Activated CD4-positive, alpha-beta T cell treated with anti-CD3 and anti-CD28 coated beads for 24 hours (primary cell): ENCODE data around the gene AMN1.
A peak's percentile ranks its signal among the peaks of the same experiment; 100 is the strongest.
"Not testable (repeated sequence)": the region's sequence is repeated elsewhere in the genome, so short reads cannot be mapped to it uniquely, and the experiment has no call there.

Source experiments
- DNase-seq, 2 donors: peaks; one replicate each; pipeline ENCODE4 v3.0.0-alpha.2; 2020; ENCODE audit warnings: low read depth in 2 of 2

The AMN1 gene

GRCh38 chr12:31733549-31734432, 5.0 kb upstream of the AMN1 start:
- not testable (repeated sequence) for DNase-seq

GRCh38 chr12:31732926-31733548, 4.2 kb upstream of the AMN1 start:
- DNase-seq: peak; percentile 8 to 23

GRCh38 chr12:31731203-31731602, 2.4 kb upstream of the AMN1 start:
- DNase-seq: not testable (repeated sequence)

GRCh38 chr12:31729705-31730104, 884 bp upstream of the AMN1 start:
- no peak for DNase-seq

GRCh38 chr12:31728289-31728916, 418 bp downstream of the AMN1 start:
- DNase-seq: no peak

DNA sequence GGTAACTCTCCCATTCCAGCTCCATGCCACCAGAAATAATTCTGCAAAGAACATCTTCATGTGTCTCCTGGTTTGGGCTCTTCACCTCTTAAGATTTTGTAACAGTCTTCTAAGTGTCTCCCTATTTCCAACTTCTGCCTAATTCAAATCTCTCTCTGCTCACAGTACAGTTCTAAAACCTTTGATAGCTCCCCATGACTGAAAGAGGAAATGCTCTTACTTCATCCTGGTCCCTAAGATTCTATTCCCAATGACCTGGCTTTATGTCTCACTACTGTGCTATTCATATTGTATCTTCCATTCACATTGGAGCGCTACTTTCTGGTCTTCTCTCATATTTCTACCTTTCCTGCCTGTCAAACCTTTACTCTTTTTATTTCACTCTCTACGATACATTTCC, 1.6 kb downstream of the AMN1 start:
- no peak for DNase-seq

GRCh38 chr12:31726575-31726974, 2.2 kb downstream of the AMN1 start:
- DNase-seq: no peak

DNA sequence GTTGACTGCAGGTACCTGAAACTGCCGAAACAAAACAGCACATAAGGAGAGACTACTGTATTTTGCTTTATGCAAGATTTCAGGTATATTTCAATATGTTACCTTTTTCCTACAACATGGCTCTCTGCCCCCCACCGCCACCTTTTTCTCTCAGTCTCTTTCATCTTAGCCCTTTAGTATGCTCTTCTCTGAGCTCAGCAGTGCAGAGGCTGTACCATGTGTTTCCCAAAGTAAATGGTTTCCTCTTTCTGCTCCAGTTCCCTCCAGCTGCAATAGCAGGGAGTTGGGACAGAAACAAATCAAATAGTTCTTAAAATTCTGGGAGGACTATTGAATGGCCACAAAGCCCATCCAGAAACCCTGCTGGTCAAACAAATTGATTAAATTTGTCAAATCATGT, 4.3 kb downstream of the AMN1 start:
- no peak for DNase-seq

DNA sequence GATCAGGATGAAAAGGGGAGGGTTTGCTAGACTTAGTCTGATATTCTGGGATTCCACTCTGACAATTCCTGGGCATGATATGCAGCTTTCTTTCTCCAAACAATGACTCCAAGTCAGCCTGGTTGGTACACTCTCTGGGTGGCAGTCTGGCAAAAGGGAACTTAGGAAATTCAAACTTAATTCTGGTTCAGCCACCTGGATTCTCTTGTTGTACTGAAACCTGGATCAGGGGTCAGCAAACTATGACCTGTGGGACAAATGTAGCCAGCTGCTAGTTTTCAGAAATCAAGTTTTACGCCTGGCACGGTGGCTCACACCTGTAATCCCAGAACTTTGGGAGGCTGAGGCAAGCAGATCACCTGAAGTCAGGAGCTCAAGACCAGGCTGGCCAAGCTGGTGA, 6.2 kb downstream of the AMN1 start:
- no peak for DNase-seq

DNA sequence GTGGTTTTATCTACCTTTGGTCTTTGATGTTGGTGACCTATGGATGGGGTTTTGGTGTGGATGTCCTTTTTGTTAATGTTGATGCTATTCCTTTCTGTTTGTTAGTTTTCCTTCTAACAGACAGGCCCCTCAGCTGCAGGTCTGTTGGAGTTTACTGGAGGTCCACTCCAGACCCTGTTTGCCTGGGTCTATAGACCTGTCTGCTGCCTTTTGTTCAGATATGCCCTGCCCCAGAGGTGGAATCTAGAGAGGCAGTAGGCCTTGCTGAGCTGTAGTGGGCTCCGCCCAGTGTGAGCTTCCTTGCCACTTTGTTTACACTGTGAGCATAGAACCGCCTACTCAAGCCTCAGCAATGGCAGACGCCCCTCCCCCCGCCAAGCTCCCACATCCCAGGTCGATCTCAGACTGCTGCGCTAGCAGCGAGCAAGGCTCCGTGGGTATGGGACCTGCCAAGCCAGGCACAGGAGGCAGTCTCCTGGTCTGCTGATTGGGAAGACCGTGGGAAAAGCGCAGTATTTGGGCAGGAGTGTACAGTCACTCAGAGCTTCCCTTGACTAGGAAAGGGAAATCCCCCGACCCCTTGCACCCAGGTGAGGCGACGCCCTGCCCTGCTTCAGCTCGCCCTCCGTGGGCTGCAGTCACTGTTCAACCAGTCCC, 10.2 kb downstream of the AMN1 start:
- not testable (repeated sequence) for DNase-seq

GRCh38 chr12:31716998-31717397, 11.8 kb downstream of the AMN1 start:
- not testable (repeated sequence) for DNase-seq

- DNase-seq: no peak
Measured at GRCh38 chr12:31715283-31715825, 13.5 kb downstream of the AMN1 start.

DNA sequence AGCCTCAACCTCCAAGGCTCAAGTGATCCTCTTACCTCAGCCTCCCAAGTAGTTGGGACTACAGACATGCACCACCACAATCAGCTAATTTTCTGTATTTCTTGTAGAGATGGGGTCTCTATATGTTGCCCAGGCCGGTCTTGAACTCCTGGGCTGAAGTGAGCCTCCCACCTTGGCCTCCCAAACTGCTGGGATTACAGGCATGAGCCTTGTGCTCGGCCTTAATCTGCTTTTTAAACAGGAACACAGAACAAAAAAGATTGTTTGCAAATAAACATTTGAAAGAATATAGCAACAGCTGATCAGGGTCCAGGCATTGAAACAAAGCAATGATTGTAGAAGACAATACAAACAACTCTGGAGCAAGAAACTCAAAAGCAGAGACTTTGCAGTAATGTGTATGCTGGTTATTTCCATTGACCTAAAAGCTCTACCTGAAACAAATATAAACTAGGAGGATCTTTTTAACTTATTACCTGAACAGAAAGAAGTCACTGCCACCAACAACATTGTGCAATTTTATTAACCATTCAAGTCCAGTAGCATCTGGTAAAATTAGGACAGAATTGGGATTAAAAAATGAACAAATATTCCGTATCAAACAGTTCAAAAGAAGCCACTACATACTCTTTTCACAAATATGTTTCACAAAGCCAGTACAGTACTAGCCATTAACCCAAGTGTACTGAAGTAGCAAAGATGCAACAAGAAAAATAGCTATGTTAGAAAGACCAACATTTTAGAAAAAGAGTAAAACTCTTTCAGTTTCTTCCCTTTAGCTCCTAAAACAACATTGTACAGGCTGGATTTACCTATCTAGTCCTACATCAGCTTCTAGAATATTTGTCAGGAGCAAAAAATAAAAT, 14.2 kb downstream of the AMN1 start:
- no peak for DNase-seq

DNA sequence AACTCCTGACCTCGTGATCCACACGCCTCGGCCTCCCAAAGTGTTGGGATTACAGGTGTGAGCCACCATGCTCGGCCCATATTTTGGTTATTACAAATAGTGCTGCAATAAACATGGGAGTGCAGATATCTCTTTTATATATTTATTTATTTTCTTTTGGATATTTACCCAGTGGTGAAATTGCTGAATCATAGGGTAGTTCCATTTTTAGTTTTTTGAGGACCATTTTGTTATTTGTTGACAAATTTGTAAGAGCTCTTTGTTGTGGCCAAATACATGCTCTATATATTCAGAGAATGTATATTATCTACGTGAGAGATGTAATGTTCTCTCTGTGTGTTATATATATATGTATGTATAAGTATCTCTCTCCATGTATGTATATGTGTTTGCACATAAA, 15.9 kb downstream of the AMN1 start:
- DNase-seq: no peak

DNA sequence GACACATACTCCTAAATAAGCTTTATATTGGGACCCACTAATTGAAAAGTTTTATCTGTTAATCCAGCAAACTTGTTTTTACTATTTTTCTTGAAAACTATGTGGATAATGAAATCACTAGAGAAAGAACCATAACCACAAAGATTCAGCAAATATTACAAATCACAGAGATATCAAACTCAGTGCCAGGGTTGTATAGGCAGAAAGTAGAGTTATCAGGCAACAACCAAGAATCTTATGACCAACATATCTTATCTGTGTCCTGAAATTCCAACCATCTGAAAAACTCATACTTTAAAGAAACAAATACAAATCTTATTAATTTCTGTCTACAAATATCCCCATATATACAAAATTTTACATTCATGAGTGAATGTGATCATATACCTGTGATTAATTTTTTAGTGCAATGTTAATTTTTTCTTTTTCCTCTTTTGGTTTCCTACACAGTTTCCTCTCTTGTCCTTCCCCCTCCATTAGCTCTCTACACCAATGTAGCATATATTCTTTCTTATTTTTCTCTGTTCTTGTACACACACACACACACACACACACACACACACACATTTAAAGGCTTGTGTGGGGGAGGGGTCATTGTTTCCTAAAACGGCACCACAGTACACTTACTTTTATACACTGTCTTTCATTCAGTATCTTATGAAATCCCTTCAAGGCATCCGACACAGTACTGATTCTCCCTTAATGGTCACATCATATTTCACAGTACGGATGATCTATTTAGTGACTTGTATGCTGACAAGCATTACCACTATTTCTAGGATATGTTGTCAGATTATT, 18.6 kb downstream of the AMN1 start:
- no peak for DNase-seq

- not testable (repeated sequence) for DNase-seq
Measured at GRCh38 chr12:31708118-31708517, 20.7 kb downstream of the AMN1 start.

GRCh38 chr12:31705621-31706020, 23.2 kb downstream of the AMN1 start:
- DNase-seq: no peak

GRCh38 chr12:31702047-31702446, 26.8 kb downstream of the AMN1 start:
- DNase-seq: no peak

GRCh38 chr12:31689921-31690320, 38.9 kb downstream of the AMN1 start:
- DNase-seq: not testable (repeated sequence)

DNA sequence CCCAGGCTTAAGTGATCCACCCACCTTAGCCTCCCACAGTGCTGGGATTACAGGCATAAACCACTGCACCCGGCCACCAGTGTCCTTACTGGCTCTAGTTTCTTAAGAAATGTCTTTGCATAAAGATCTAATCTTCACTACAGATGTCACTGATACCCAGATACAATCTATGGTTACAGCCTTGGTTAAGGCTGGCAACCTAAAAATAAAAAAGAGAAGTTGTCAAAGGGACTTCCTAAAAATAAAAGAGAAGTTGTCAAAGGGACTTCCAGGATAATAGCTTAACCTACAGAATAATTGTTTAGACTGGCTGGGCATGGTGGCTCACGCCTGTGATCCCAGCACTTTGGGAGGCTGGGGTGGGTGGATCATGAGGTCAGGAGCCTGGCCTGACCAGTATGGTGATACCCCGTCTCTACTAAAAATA, 41.7 kb downstream of the AMN1 start:
- no peak for DNase-seq
